Measurements from ENCODE around the gene REEP6.

REEP6 gene

DNA sequence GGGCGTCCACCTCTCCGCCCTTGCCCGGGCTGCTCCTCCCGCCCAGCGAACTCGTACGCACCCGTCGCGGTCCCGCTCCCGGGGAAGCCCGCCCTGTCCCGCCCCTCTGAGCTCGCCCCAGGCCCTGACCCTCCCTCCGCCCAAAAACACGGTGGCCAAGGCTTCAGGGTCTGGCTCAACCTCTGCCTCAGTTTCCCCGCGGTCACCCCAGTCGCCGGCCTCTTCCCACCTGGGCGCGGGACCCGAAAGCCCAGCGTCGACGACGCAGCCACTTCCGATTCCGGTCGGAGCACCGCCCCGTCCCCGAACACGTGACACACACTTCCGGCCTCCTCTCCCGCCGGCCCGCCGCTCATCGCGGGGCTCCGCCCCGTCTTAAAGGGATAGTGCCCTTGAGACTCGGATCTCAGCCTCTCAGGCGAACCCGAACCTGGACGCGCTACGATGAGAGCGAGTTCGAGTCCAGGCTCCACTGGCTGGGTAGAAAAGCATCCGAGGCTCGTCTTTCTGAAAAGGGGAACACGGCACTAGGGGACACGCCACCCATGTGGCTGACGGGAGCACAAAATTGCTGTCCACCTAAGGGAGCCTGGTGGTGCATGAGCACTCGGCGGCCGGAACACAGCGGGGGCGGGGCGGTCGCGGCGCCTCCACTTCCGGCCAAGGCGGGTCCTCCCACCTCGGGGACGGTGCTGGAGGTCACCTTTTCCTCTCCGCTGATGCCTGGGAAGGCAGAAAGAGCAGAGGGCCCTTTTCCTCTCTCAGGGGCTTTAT is 11.9 kb upstream of the REEP6 start, which contains the start of gene C19orf25:
C19orf25 (minus strand) TSS at position 282 of the 774 bp plus-strand sequence. CDS start 312 bp downstream, outside the sequence.
- TF ChIP-seq SIN3A (IDR thresholded peaks at IDR 0.05; ENCODE audit: borderline replicate concordance, insufficient read depth, low read length) (peak; percentile 89; the same call in 1 of the 2 replicates), POLR2AphosphoS5 (IDR thresholded peaks at IDR 0.05; ENCODE audit: low read depth, low read length) (peak; percentile 73), FOXP2 (optimal IDR thresholded peaks at IDR 0.05; ENCODE audit: borderline replicate concordance, extremely low read depth, extremely low read length, insufficient read depth) (peak; percentile 51), TAF1 (IDR thresholded peaks at IDR 0.05; ENCODE audit: borderline replicate concordance, insufficient read depth, low read length) (peak; percentile 68; the same call in 1 of the 2 replicates)
- TF ChIP-seq, protein P1, sequence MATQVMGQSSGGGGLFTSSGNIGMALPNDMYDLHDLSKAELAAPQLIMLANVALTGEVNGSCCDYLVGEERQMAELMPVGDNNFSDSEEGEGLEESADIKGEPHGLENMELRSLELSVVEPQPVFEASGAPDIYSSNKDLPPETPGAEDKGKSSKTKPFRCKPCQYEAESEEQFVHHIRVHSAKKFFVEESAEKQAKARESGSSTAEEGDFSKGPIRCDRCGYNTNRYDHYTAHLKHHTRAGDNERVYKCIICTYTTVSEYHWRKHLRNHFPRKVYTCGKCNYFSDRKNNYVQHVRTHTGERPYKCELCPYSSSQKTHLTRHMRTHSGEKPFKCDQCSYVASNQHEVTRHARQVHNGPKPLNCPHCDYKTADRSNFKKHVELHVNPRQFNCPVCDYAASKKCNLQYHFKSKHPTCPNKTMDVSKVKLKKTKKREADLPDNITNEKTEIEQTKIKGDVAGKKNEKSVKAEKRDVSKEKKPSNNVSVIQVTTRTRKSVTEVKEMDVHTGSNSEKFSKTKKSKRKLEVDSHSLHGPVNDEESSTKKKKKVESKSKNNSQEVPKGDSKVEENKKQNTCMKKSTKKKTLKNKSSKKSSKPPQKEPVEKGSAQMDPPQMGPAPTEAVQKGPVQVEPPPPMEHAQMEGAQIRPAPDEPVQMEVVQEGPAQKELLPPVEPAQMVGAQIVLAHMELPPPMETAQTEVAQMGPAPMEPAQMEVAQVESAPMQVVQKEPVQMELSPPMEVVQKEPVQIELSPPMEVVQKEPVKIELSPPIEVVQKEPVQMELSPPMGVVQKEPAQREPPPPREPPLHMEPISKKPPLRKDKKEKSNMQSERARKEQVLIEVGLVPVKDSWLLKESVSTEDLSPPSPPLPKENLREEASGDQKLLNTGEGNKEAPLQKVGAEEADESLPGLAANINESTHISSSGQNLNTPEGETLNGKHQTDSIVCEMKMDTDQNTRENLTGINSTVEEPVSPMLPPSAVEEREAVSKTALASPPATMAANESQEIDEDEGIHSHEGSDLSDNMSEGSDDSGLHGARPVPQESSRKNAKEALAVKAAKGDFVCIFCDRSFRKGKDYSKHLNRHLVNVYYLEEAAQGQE (IDR thresholded peaks at IDR 0.05; ENCODE audit: insufficient read depth in 1 of 2, low read depth in 2 of 2, low read length in 2 of 2): peak in 1 of 2 experiments; percentile 16; a peak in 1 of 4 replicates

DNA sequence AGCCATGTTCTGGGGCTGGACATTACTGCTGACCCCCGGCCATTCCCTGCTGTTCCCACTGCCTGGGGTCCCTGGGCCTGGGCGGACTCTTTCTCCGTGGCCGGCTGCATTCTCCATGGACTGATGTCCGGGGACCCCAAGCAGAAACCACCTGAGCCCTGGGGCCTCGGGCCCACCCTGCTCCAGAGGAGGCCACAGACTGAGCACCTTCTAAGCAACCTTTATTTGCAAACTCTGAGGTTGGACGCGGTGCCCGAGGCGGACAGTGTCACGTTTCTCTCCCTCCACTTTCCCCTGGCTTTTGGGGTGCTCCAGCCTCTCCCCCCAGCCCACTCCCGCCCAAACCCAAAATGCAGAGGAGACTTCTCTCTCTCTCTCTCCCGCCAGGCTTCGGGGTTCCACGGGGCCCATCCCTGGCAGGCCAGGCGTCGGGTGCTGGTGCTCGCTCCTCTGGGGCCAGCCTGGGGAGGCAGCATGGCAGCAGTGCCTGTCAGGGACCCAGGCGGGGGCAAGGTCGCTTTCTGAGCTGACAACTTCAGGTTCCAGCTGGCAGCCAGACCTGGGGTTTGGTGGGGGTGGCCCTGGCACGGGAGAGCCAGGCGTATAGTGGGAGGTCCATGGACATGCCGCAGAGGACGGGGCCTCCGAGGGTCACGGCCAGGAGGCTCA is 9.6 kb upstream of the REEP6 start:
- TF ChIP-seq FOXP2 (optimal IDR thresholded peaks at IDR 0.05; ENCODE audit: borderline replicate concordance, extremely low read depth, extremely low read length, insufficient read depth): no peak
- no peak for TF ChIP-seq POLR2AphosphoS5 (IDR thresholded peaks at IDR 0.05; ENCODE audit: low read depth, low read length)
- no peak for TF ChIP-seq SIN3A (IDR thresholded peaks at IDR 0.05; ENCODE audit: borderline replicate concordance, insufficient read depth, low read length)
- TF ChIP-seq, protein P1 (IDR thresholded peaks at IDR 0.05; ENCODE audit: insufficient read depth in 1 of 2, low read depth in 2 of 2, low read length in 2 of 2): no peak
- TF ChIP-seq TAF1 (IDR thresholded peaks at IDR 0.05; ENCODE audit: borderline replicate concordance, insufficient read depth, low read length): no peak

DNA sequence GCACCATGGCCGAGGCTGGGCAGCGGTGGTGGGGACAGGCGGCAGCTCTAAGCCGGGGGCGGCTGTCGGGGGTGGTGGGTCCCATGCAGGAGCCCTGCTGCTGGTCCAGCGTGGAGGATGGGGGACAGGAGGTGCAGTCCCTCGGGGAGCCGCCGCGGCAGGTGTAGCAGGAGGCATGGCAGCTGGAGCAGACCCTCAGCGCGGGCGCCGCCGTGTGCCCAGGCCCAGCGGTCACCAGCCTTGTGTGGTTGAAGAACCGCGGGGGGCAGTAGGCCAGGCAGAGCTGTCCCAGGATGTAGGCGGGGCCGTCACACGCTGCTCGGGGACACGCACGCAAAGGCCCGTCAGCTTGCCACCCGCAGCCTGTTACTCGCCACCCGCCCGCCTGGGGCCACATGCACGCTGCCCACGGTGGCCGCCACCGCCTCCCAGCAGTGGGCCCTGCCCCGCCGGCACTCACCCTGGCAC is 9.1 kb upstream of the REEP6 start:
- no peak for TF ChIP-seq SIN3A (IDR thresholded peaks at IDR 0.05; ENCODE audit: borderline replicate concordance, insufficient read depth, low read length)
- TF ChIP-seq FOXP2 (optimal IDR thresholded peaks at IDR 0.05; ENCODE audit: borderline replicate concordance, extremely low read depth, extremely low read length, insufficient read depth): no peak
- TF ChIP-seq TAF1 (IDR thresholded peaks at IDR 0.05; ENCODE audit: borderline replicate concordance, insufficient read depth, low read length): no peak
- TF ChIP-seq, protein P1 (IDR thresholded peaks at IDR 0.05; ENCODE audit: insufficient read depth in 1 of 2, low read depth in 2 of 2, low read length in 2 of 2): no peak

DNA sequence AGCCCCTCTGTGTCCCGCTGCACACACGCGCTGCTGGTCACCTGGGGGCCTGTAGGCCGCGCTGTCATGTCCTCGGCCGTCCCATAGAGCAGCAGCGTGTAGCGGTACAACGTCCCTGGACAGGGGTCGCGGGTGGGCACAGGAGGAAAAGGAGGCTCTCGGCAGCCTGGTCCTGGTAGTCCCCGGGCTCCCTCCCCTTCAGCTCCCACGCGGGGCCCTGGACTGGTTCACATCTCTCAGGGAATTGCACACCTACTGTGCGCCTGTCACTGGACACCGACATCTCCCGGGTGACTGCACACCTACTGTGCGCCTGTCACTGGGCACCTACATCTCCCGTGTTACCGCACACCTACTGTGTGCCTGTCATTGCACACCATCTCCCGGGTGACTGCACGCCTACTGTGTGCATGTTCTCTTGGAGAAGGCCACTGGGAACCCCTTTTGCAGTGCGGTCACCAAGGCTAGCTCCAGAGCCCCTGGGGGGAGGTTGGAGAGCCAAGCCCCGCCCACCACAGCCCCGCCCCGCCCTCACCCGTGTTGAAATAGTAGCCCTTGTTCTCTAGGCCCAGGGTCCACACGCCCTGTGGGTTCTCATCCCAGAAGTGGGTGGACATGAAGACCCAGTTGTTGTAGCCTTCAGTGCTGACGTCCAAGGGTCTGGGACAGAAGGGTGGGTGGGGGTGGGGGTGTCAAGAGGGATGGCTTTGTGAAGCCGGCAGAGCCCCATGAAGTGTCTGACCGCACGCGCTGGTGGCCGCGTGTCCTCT is 8.4 kb upstream of the REEP6 start:
- TF ChIP-seq SIN3A (IDR thresholded peaks at IDR 0.05; ENCODE audit: borderline replicate concordance, insufficient read depth, low read length) (no peak), FOXP2 (optimal IDR thresholded peaks at IDR 0.05; ENCODE audit: borderline replicate concordance, extremely low read depth, extremely low read length, insufficient read depth) (no peak)
